ENCODE data around the gene GEMIN2. TPM values are rescaled to one million over a fixed set of nuclear protein-coding genes. Genes with fewer than 3 reads are reported as not detected.

The GEMIN2 gene
- total RNA-seq, 3 donors from 2014 or later (not counting 1 experiment from before 2014, with no cell fraction given), result 8.4 to 12.8 (median 10.0) TPM

DNA sequence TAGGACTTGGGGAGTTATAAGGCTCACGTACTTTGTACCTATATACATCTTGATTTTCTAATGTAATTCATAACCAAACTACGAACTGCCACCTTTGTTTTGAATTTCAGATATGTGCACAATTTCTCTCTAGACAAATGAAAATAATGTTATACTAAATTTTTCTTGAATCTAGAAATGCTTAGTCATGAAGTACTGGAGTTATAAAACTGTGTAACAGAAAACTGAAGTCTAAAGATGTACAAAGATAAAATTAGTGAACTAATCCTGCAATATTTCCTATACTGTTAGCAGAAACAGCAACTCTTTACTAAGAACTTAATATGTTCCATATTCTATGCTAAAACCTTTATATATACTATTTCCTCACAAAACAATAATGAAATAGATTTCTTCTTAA is 26.6 kb upstream of the GEMIN2 start:
- H3K27ac Mint-ChIP-seq, result no peak overlapping the region
- ATAC-seq, result no peak
- peaks cover 64% of the 10 kb centered on the region for H3K36me3 ChIP-seq (ENCODE audit: control insufficient read depth, insufficient read depth, low read length)

DNA sequence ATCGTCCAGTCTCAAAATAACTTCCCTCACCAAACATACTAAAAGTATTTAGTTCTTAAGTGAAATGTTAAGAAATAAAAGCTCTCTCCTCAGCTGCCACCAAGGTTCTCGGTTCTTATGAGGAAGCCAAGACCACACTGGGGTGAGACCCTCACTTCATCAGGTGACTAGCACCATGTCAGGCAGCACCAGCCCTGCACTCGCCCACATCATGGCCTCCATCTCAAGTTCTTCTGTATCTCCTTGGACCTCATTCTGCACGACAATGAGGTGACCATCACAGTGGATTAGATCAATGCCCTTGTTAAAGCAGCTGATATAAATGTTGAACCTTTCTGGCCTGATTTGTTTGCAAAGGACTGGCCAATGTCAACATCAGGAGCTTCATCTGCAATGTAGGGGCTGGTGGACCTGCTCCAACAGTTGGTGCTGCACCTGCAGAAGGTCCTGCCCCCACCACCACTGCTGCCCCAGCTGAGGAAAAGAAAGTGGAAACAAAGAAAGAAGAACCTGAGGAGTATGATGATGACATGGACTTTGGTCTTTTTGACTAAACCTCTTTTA is 23.5 kb upstream of the GEMIN2 start:
- TF ChIP-seq, protein P1, sequence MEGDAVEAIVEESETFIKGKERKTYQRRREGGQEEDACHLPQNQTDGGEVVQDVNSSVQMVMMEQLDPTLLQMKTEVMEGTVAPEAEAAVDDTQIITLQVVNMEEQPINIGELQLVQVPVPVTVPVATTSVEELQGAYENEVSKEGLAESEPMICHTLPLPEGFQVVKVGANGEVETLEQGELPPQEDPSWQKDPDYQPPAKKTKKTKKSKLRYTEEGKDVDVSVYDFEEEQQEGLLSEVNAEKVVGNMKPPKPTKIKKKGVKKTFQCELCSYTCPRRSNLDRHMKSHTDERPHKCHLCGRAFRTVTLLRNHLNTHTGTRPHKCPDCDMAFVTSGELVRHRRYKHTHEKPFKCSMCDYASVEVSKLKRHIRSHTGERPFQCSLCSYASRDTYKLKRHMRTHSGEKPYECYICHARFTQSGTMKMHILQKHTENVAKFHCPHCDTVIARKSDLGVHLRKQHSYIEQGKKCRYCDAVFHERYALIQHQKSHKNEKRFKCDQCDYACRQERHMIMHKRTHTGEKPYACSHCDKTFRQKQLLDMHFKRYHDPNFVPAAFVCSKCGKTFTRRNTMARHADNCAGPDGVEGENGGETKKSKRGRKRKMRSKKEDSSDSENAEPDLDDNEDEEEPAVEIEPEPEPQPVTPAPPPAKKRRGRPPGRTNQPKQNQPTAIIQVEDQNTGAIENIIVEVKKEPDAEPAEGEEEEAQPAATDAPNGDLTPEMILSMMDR (IDR thresholded peaks at IDR 0.05), result no peak
- H3K9me3 ChIP-seq (ENCODE audit: control insufficient read depth, insufficient read depth, low read length), result no peaks in the 10 kb centered on the region
- H3K36me3 ChIP-seq (ENCODE audit: control insufficient read depth, insufficient read depth, low read length), result peaks cover 53% of the 10 kb centered on the region
- H3K27me3 ChIP-seq (ENCODE audit: control insufficient read depth, insufficient read depth, low read length), result no peaks in the 10 kb centered on the region
- ATAC-seq, result no peak
- no peak for DNase-seq
- WGBS (ENCODE audit: insufficient coverage), result 92% methylated on average over 3 of the region's 4 CpGs
- H3K36me3 Mint-ChIP-seq, result peaks cover 17% of the 10 kb centered on the region
- H3K9me3 Mint-ChIP-seq, result no peaks in the 10 kb centered on the region
- peaks cover 4 to 13% of the 10 kb centered on the region in 2 donors for H3K4me1 Mint-ChIP-seq
- H3K4me3 Mint-ChIP-seq, result no peak overlapping the region
- intact Hi-C loops (cut with micrococcal nuclease), result no loop called here
- no peak overlapping the region for H3K4me3 ChIP-seq (ENCODE audit: low read length)
- H3K4me1 ChIP-seq (ENCODE audit: control insufficient read depth, insufficient read depth, low read length), result no peaks in the 10 kb centered on the region
- H3K27me3 Mint-ChIP-seq (ENCODE audit: low read depth in 2 of 2), result no peaks in the 10 kb centered on the region
- H3K27ac ChIP-seq (ENCODE audit: low read length), result no peak overlapping the region
- H3K27ac Mint-ChIP-seq, result no peak overlapping the region

More for the DNA sequence above, 26.6 kb upstream of the GEMIN2 start:
- WGBS (ENCODE audit: insufficient coverage), result no CpG with 5 or more reads among the region's 2 CpGs
- intact Hi-C loops (cut with micrococcal nuclease), result no loop called here
- H3K4me1 ChIP-seq (ENCODE audit: control insufficient read depth, insufficient read depth, low read length), result no peaks in the 10 kb centered on the region
- TF ChIP-seq, protein P1 (IDR thresholded peaks at IDR 0.05), result no peak
- Mint-ChIP-seq H3K4me3 (no peak overlapping the region), H3K36me3 (peaks cover 17% of the 10 kb centered on the region), H3K4me1 (peaks cover 4 to 5% of the 10 kb centered on the region in 2 donors), H3K27me3 (ENCODE audit: low read depth in 2 of 2) (no peaks in the 10 kb centered on the region), H3K9me3 (no peaks in the 10 kb centered on the region)
- no peak for DNase-seq
- no peaks in the 10 kb centered on the region for H3K9me3 ChIP-seq (ENCODE audit: control insufficient read depth, insufficient read depth, low read length)
- no peaks in the 10 kb centered on the region for H3K27me3 ChIP-seq (ENCODE audit: control insufficient read depth, insufficient read depth, low read length)
- H3K27ac ChIP-seq (ENCODE audit: low read length), result no peak overlapping the region
- H3K4me3 ChIP-seq (ENCODE audit: low read length), result no peak overlapping the region

DNA sequence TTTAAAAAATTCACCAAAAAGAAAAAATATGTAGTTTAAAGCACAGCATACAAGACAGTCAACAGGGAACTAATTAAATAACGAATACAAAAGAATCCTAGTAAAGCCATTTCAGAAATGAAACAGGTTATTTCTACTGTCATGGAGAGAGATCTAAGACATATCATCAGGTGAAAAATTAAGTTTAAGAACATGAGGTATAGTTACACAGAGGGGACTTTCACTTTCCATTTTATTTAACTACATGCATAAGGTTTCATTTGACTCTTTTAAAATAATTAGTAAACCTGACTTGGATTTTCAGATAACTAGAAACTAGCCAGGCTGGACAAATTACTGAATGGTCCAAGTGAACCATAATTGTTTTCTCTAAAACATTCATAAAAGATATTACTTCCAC is 22.4 kb upstream of the GEMIN2 start:
- H3K27me3 Mint-ChIP-seq (ENCODE audit: low read depth in 2 of 2), result no peaks in the 10 kb centered on the region
- H3K9me3 Mint-ChIP-seq, result no peaks in the 10 kb centered on the region
- peaks cover 17% of the 10 kb centered on the region for H3K36me3 Mint-ChIP-seq
- Histone ChIP-seq H3K27me3 (ENCODE audit: control insufficient read depth, insufficient read depth, low read length) (no peaks in the 10 kb centered on the region), H3K9me3 (ENCODE audit: control insufficient read depth, insufficient read depth, low read length) (no peaks in the 10 kb centered on the region), H3K4me1 (ENCODE audit: control insufficient read depth, insufficient read depth, low read length) (no peaks in the 10 kb centered on the region), H3K4me3 (ENCODE audit: low read length) (no peak overlapping the region), H3K27ac (ENCODE audit: low read length) (no peak overlapping the region), H3K36me3 (ENCODE audit: control insufficient read depth, insufficient read depth, low read length) (peaks cover 51% of the 10 kb centered on the region)
- DNase-seq (no peak), ATAC-seq (no peak)
- WGBS (ENCODE audit: insufficient coverage), result no CpG with 5 or more reads among the region's 1 CpG
- TF ChIP-seq, protein P1 (IDR thresholded peaks at IDR 0.05), result no peak
- peak overlapping the region; percentile 15 to 53 for H3K27ac Mint-ChIP-seq
- H3K4me3 Mint-ChIP-seq, result no peak overlapping the region
- intact Hi-C loops (cut with micrococcal nuclease), result no loop called here
- peaks cover 4 to 13% of the 10 kb centered on the region in 2 donors for H3K4me1 Mint-ChIP-seq

DNA sequence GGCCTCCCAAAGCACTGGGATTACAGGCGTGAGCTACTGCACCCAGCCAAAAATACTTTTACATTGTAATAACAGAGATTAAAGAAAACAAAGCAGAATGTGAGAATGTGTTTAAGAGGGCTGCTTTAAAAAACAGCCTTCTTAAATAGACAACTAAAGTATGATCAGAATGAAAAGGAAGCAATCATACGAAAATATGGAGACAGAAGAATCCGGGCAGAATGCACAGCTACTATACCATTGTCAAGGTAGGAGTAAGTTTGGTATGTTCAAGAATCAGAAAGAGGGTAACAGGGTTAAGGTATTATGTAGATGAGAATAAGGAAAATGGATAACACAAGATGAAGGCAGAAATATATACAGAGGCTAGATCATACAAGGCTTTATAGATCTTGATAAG is 19.6 kb upstream of the GEMIN2 start:
- intact Hi-C loops (cut with micrococcal nuclease), result no loop called here
- H3K4me1 ChIP-seq (ENCODE audit: control insufficient read depth, insufficient read depth, low read length), result no peaks in the 10 kb centered on the region
- no peak for DNase-seq
- 94% methylated on average over 2 of the region's 3 CpGs for WGBS (ENCODE audit: insufficient coverage)
- H3K27ac ChIP-seq (ENCODE audit: low read length), result no peak overlapping the region
- no peaks in the 10 kb centered on the region for H3K27me3 Mint-ChIP-seq (ENCODE audit: low read depth in 2 of 2)
- peaks cover 17% of the 10 kb centered on the region for H3K36me3 Mint-ChIP-seq
- no peak overlapping the region for H3K4me3 Mint-ChIP-seq
- peaks cover 39% of the 10 kb centered on the region for H3K36me3 ChIP-seq (ENCODE audit: control insufficient read depth, insufficient read depth, low read length)
- no peaks in the 10 kb centered on the region for H3K9me3 Mint-ChIP-seq
- peaks cover 0 to 25% of the 10 kb centered on the region in 2 donors for H3K4me1 Mint-ChIP-seq
- no peaks in the 10 kb centered on the region for H3K9me3 ChIP-seq (ENCODE audit: control insufficient read depth, insufficient read depth, low read length)
- TF ChIP-seq, protein P1 (IDR thresholded peaks at IDR 0.05), result no peak
- no peaks in the 10 kb centered on the region for H3K27me3 ChIP-seq (ENCODE audit: control insufficient read depth, insufficient read depth, low read length)
- H3K4me3 ChIP-seq (ENCODE audit: low read length), result no peak overlapping the region
- ATAC-seq, result no peak
- peak overlapping the region in 1 of 2 donors; percentile 9 for H3K27ac Mint-ChIP-seq

Measured in natural killer cell (primary cell).